HG03103 (cell line): ENCODE results near the gene MYO9B.
"Not testable (repeated sequence)": the region's sequence is repeated elsewhere in the genome, so short reads cannot be mapped to it uniquely, and the experiment has no call there.

Source experiments
- ATAC-seq: cut with Tn5 transposase; IDR thresholded peaks from one replicate; pipeline ENCODE4 v1.9.1; 2021; ENCODE audit warnings: low read depth; ENCODE audit not compliant: unreplicated experiment

The MYO9B gene

DNA sequence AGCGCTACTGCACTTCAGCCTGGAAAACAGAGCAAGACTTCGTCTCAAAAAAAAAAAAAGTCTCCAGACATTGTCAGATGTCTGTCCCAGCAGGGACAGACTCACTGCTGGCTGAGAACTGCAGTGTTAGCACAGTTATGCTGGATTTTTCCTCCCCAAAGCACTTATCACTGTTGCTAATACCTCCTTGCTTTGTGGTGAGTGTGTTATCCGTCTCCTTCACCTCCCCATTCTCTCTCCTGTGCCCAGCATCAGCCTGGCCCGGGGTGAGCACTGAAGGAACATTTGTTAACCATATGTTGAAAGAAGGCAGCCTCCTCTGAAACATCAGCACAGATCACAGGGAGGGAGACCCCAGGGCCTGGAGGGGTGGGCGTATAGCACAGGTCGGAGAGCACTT, 11.3 kb downstream of the MYO9B start:
- no peak for ATAC-seq

DNA sequence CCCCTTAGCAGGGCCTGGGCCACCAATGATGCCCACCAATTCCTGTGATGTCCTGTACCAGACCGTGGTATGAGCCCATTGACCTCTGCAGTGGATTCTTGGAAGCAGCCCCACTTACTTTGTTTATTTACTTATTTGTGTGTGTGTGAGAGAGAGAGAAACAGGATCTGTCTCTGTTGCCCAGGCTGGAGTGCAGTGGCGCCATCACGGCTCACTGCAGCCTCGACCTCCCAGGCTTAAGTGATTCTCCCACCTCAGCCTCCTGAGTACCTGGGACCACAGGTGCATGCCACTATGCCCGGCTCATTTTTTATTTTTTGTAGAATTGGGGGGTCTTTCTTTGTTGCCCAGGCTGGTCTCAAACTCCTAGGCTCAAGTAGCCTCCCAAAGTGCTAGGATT, 13.0 kb downstream of the MYO9B start:
- ATAC-seq, result no peak

DNA sequence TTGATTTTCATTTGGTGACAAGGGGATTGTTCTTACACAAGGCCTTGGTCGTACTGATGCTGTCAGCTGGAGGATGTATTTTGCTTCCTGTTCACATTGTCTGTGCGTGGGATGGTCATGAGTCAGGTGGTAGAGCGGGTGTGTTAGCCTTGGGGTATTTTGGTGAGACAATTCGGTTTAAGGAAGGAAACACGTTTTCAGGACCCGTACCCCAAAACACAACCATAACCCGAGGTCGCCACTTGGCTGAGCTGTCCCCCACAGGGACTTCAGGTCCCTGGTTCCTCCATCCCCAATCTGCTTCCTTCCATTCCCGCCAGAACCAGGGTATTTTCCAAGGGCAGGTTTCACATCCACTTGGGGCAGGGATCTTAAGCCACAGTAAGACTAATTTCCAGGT, 15.0 kb downstream of the MYO9B start:
- no peak for ATAC-seq

DNA sequence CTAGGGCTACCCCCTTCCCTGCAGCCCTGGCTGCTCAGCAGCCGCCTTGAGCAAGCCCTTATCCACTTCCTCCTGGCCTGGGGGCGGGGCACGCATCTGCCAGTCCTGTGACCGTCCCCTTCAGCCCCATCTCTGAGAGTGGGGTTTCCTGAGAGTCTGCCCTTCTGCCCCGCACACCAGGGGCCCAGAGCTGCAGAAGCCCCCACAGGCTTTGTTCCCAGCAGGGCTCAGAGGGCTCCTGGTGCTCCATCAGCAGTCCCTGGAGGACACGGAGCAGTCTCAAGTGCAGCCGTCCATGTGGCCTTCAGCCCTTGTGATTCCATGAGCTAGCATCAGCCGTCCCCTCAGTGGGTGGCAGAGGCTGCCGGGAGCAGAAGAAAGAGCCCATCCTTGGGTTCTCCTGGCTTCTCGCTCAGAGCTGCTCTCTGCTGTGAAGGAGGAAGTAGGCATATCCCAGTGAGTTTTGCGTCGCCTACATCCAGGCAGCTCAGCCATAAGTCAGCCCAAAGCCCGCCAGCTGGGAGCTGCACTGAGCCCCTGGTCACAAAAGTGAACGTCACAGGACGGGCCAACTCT, 16.3 kb downstream of the MYO9B start:
- ATAC-seq, result no peak

DNA sequence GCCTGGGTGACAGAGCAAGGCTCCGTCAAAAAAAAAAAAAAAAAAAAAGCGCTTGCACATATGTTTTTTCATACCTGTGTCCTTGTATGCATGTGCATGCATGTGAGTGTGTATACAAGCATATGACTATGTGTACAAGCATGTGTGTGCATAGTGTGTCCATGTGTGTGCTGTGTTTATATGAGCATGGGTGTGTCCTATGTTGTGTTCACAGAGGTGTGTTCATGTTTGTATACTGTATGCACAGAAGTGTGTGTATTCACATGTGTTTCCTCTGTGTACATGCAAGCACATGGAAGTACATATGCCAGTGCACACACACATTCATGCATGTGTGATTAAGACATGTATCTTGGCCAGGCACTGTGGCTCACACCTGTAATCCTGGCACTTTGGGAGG, 17.1 kb downstream of the MYO9B start:
- no peak for ATAC-seq

DNA sequence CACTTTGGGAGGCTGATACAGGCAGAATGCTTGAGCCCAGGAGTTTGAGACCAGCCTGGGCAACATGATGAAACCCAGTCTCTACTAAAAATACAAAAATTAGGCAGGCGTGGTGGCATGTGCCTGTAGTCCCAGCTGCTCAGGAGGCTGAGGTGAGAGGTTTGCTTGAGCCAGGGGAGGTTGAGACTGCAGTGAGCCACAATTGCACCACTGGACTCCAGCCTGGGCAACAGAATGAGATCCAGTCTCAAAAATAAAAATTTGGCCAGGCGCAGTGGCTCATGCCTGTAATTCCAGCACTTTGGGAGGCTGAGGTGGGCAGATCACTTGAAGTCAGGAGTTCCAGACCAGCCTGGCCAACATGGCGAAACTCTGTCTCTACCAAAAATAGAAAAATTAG, 19.1 kb downstream of the MYO9B start:
- not testable (repeated sequence) for ATAC-seq

DNA sequence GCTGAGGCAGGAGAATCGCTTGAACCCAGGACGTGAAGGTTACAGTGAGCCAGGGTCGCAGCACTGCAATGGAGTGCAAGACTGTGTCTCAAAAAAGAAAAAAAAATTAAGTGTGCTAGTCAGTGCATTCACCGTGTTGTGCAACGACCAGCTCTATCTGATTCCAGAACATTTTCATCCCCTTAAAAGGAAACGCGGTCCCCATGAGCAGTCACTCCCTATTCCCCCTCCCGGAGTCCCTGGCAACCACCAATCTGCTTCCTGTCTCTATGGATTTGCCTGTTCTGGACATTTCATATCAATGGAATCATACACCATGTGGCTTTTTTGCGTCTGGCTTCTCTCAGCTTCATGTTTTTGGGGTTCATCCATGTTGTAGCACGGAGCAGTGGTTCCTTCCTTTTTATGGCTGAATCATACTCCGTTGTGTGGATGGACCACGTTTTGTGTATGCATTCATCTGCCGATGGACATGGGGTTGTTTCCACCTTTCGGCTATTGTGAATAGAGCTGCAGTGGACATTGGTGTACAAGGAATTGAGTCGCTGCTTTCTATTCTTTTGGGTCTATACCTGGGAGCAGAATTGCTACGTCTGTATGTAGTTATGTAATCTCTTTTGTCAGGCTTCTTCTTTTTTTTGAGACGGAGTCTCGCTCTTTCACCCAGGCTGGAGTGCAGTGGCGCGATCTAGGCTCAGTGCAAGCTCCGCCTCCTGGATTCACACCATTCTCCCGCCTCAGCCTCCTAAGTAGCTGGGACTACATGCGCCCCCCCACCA, 19.8 kb downstream of the MYO9B start:
- ATAC-seq, result no peak

DNA sequence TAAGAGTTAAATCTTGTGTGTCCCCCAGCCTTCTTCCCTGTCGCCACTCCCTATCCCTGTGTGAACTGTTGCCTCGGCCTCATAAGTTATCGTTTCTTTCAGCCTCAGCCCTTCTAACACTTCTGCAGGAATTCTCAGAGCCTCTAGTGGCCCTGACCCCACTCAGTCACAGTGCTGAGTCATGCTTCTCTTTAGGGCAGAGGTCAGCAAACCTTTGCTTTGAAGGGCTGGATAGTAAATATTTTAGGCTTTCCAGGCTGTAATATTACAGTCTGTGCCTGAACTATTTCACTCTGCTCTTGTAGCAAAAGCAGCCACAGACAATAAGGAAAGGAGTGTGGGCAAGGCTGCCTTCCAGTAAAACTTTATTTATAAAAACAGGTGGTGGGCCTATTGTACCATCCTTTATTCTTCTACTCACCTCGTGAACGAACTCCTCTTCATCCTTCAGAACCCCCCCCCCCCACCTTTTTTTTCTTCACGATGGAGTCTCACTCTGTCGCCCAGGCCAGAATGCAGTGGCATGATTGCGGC, 22.1 kb downstream of the MYO9B start:
- ATAC-seq, result no peak

DNA sequence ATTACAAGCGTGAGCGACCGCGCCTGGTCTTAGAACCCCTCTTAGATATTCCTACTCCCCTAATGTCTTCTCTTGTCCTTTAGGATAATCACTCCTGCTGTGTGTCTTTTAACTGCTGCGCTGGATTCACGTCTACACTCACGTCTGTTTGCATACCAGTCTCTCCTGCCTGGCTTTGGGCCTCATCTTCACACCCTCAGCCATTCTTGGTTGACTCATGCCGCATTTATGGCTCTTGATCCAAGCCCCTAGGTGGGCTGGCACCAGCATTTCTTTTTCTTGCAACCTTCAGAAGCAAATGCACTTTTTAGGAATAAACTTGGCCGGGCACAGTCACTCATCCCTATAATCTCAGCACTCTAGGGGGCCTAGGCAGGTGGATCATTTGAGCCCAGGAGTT, 22.7 kb downstream of the MYO9B start:
- no peak for ATAC-seq

DNA sequence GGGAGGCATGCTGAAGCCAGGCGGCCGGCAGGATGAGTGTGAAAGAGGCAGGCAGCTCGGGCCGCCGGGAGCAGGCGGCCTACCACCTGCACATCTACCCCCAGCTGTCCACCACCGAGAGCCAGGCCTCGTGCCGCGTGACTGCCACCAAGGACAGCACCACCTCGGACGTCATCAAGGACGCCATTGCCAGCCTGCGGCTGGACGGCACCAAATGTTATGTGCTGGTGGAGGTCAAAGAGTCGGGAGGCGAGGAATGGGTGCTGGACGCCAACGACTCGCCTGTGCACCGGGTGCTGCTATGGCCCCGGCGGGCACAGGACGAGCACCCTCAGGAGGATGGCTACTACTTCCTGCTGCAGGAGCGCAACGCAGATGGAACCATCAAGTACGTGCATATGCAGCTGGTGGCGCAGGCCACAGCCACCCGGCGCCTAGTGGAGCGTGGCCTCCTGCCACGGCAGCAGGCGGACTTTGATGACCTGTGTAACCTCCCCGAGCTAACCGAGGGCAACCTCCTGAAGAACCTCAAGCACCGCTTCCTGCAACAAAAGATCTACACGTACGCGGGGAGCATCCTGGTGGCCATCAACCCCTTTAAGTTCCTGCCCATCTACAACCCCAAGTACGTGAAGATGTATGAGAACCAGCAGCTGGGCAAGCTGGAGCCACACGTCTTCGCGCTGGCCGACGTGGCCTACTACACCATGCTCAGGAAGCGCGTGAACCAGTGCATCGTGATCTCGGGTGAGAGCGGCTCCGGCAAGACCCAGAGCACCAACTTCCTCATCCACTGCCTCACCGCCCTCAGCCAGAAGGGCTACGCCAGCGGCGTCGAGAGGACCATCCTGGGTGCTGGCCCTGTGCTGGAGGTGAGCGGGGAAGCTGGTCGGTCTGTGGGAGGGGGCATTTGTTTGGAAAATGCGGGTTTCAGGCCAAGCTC, 26.4 kb downstream of the MYO9B start:
- ATAC-seq, result no peak

DNA sequence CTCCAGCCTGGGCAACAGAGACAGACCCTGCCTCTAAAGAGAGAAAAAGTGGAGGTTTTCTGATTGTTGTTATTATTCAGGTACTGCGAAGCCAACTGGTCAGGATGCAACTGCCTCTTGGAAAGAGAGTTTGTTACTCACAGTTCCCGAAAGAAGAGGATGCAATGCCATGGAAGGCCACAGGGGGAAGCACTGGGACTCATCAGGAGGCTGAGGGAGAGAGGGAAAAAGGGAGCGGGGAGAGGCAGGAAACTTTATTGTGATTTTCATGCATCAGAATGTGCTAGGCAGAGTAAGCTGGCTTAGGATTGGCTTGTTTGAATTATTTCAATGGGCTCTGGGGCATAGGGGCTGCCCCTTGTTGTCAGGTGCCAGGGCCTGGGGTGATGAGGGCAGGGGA, 27.6 kb downstream of the MYO9B start:
- ATAC-seq, result no peak

DNA sequence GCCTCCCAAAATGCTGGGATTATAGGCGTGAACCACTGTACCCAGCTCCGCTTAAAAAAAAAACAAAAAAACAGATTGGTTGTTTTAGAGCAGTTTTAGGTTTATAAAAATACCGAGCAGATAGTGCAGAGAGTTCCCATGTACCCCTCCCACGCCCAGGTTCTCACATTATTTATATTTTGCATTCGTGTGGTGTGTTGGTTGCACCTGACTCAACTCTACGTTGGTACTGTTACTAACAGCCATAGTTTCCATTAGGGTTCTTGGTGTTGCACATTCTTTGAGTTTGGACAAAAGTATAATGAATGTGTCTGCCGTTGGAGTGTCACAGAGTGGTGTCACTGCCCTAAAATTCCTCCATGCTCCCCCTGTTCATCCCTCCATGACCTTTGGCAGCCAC, 29.1 kb downstream of the MYO9B start:
- no peak for ATAC-seq

DNA sequence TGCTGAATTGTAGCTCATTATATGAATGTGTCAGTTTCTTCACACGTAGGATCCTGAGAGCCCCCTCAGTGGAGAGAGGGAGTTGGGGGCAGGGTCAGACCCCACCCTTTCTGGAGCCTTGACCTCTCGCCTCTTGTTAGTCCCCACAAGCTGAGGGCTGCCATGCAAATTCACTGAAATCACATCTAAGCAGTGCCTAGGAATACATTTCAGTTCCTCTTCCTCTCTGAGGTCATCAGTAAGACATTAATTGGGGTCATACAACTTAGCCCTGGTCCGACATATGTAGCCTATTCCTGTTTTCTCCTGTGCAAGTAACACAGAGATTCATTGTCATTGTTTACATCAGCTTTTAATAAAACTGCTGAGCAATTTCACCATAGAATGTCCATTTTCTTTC, 30.0 kb downstream of the MYO9B start:
- no peak for ATAC-seq

DNA sequence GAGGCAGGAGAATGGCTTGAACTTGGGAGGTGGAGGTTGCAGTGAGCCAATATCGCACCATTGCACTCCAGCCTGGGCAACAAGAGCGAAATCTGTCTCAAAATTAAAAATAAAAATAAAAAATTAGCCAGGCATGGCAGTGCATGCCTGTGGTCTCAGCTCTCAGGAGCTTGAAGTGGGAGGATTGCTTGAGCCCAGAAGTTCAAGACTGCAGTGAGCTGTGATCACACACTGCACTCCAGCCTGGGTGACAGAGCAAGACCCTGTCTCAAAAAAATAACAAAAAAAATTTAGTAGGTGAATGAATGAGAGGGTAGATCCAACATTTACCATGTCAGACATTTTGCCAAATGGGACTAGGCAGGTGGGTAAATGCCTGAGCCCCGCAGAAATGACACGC, 31.4 kb downstream of the MYO9B start:
- ATAC-seq, result not testable (repeated sequence)

DNA sequence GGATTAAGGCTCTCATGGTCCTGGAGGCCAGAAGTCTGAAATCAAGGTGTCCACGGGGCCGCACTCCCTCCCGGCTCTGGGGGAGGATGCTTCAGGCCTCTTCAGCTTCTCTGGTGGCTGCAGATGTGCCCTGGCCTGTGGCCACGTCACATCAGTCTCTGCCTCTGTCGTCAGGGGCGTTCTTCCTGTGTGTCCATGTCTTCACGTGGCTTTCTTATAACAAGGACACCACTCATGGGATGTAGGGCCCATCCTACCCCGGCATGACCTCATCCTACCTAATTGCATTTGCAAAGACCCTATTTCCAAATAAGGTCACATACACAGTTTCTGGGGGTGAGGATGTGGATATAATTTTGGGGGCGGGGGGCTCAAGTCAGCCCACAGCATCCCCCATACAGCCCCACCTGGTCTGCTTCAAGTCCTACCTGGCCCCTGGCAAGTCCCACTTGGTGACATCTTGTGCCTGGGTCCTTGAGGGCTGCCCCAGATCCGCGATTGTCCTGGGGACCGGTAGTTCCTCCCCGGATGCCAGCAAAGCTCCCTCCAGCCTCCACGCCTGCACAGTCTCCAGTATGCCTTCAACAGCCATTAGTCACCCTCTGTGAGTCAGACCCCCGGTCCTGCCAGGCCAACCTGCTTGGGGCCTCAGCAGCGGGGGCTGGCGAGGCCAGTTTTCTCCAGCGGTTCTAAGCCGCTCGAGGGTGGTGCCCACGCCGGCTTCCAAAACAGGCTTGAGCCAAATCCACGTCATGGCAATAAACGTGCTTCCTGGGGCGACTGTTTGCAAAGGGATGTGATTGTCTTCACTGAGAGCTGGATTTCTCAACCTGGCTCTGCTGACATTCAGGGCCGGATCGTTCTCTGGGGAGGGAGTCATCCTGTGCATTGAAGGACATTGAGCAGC, 32.2 kb downstream of the MYO9B start:
- ATAC-seq, result no peak

DNA sequence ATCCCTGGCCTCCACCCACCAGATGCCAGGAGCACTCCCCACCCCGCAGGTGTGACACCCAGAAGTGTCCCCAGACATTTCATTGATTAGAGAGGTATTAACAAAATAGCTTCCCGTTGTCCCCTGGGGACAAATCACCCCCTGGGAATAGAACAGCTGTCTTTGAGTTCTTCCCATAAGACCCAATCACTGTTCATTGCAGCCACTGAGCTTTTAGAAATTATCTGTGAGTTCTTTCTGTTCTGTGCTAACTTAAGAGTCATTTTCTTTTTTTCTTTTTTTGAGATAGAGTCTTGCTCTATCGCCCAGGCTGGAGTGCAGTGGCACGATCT, 32.8 kb downstream of the MYO9B start:
- no peak for ATAC-seq

DNA sequence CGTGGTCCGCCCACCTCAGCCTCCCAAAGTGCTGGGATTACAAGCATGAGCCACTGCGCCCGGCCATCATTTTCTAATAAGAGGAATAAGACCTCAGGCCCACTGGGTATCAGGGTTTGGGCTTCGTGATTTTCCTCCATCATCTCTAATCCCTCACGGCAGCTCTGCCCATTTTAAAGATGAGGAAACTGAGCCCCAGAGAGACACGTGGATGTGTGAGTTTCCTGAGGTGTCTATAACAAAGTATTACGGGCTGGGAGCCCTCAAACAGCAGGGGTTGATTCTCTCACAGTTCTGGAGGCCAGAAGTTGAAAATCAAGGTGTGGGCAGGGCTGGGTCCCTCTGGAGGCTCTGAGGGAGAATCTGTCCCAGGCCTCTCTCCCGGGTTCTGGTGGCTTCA, 33.7 kb downstream of the MYO9B start:
- no peak for ATAC-seq

DNA sequence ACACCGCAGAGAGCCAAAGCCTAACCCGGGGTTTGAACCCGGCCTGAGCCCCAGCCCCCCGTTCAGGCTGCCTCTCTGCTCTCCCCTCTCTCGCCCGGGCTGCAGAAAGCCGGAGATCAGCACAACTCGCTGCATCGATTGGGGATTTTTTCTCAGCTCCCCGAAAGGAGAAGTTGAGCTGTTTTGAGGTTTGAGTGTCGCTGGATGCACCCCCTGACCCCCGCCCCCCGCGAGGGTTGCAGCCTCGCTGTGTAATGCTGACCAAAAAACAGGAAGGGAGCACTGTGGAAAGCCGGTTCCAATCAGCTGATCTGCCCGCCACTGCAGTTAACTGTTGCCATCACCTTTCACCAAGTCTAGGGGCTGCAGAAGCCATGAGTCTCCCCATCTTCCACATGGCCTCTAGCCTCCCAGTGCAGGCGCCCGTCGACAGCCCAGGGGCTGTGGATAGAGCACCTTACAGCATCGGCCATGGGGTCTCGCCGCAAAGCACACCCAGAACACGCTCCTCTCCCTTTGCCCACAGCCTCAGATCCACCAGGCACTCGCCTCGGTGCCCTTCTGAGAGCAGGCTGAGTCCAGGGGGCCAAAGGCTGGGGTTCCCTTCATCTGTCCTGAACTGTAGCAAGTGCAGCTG, 34.5 kb downstream of the MYO9B start:
- no peak for ATAC-seq

DNA sequence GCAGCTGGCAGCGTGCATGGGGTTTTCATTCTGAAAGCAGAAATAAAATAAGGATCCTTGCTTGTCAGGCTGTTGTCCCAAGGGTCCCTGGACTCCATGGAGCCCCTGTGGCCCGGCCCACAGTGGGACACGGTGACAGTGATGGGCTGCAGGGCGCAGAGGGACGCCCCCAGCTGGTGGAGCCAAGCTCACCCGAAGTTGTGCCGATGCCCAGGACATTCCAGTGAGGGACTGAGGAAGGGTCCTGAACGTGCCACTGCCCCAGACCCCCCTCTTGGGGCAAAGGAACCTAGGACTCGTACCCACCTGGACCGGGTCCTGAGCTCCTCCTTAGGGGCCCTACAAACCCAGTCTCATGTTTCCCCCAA, 35.0 kb downstream of the MYO9B start:
- ATAC-seq, result no peak

DNA sequence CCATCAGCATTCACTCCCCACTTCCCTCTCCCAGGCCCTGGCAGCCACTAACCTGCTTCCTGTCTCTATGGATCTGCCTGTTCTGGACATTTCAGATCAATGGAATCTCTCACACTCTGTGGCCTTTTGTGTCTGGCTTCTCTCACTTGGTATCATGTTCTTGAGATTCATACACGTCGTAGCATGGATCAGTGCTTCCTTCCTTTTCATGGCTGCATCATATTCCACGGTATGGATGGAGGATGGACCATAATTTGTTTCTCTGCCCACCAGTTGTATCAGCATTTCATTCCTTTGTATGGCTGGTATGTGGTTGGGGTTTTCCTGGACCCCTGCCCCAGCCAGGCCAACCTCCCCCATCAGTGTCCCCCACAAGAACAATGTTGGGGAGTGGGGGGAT, 36.2 kb downstream of the MYO9B start:
- no peak for ATAC-seq
